Spleen (tissue), 11 donors: ENCODE measurements around the gene TTN. TPM values are rescaled to one million over a fixed set of nuclear protein-coding genes. Genes with fewer than 3 reads are reported as not detected.

Experiments
- DNase-seq: peaks from one replicate; pipeline ENCODE4 v3.0.0-alpha.2; 2020
- H3K27ac ChIP-seq, 8 donors: fragments of 200-600 bp; sonication (generic) in 7 of 8; 1 replicate in 4 of 8; 2 replicates in 4 of 8; pipeline versions ENCODE4 v1.5.0 to v1.8.0; 2016 to 2021; ENCODE audit warnings: inconsistent platforms in 4 of 8, mild to moderate bottlenecking in 4 of 8, moderate library complexity in 1 of 8
- H3K27me3 ChIP-seq, 7 donors: fragments of 200-600 bp; sonication (generic) in 6 of 7; replicated peaks in 1 of 7; 1 replicate in 4 of 7; 2 replicates in 3 of 7; pipeline versions ENCODE4 v1.5.0 to v1.8.0; 2016 to 2021; ENCODE audit warnings: inconsistent platforms in 3 of 7, mild to moderate bottlenecking in 1 of 7
- H3K36me3 ChIP-seq, 6 donors: fragments of 200-600 bp; sonication (generic) in 5 of 6; 1 replicate in 4 of 6; 2 replicates in 2 of 6; pipeline versions ENCODE4 v1.5.0 to v1.8.0; 2016 to 2021; ENCODE audit warnings: inconsistent platforms in 2 of 6
- H3K4me1 ChIP-seq, 6 donors: fragments of 200-600 bp; sonication (generic) in 5 of 6; 1 replicate in 3 of 6; 2 replicates in 3 of 6; pipeline versions ENCODE4 v1.5.0 to v1.8.0; 2016 to 2021; ENCODE audit warnings: inconsistent platforms in 3 of 6
- H3K4me3 ChIP-seq, 8 donors: fragments of 200-600 bp; sonication (generic) in 7 of 8; 1 replicate in 4 of 8; 2 replicates in 4 of 8; pipeline versions ENCODE4 v1.5.0 to v1.8.0; 2016 to 2021; ENCODE audit warnings: inconsistent platforms in 4 of 8, mild to moderate bottlenecking in 4 of 8, moderate library complexity in 2 of 8
- H3K9me3 ChIP-seq, 8 donors: fragments of 200-600 bp; sonication (generic) in 7 of 8; 1 replicate in 4 of 8; 2 replicates in 4 of 8; pipeline versions ENCODE4 v1.5.0 to v1.8.0; 2016 to 2021; ENCODE audit warnings: inconsistent platforms in 4 of 8
- POLR2A ChIP-seq, 3 donors: fragments of 450-650 bp; IDR thresholded peaks; one replicate each; pipeline ENCODE4 v1.5.1; 2017; ENCODE audit warnings: antibody characterized with exemption in 3 of 3, mild to moderate bottlenecking in 1 of 3
- POLR2AphosphoS5 ChIP-seq, 3 donors: sonication (generic); formaldehyde crosslinking; IDR thresholded peaks; one replicate each; pipeline ENCODE4 v1.5.1; 2017; ENCODE audit warnings: antibody characterized with exemption in 3 of 3
- whole genome bisulfite sequencing, 5 donors: extraction: QIAGEN DNeasy Blood & Tissue Kit in 3 of 5; methylation state at CpG; one replicate each; pipeline versions ENCODE4 v1.1.5 to v1.1.7; 2013 to 2018; 5-methylcytosine and 5-hydroxymethylcytosine counted together
- intact Hi-C: fragments of 100-400 bp; cut with DNase I; formaldehyde crosslinking; loops from one replicate; pipeline ENCODE4 v1.15.0; 2023; ENCODE audit warnings: low total_unique reads
- polyA plus RNA-seq, 3 donors: library from polyadenylated mRNA; stranded (reverse); fragments of 200-250 nt; gene quantifications; one replicate each; pipeline ENCODE4 v1.2.1, GENCODE V29; 2013
- total RNA-seq, 7 donors: library from RNA; depleted of rRNA in 3 of 7; stranded (reverse); fragments of >200 nt in 3 of 7; fragmentation: NEBNext Ultra II Directional in 4 of 7; extraction: Animal tissue kit (Norgen Biotek cat#: 25700) in 4 of 7; gene quantifications; one replicate each; pipeline versions ENCODE4 v1.1.0 to v1.2.1, GENCODE V29; 2016 to 2021
- TF ChIP-seq, protein P1 (sequence below), 11 experiments: fragments of 200-600 bp in 7 of 11; fragments of 450-650 bp in 4 of 11; sonication (generic) in 4 of 11; IDR thresholded peaks in 8 of 11; conservative IDR thresholded peaks in 3 of 11; 1 replicate in 7 of 11; 2 replicates in 4 of 11; pipeline versions ENCODE4 v1.4.0 to v1.8.0; 2016 to 2021; ENCODE audit warnings: antibody characterized with exemption in 11 of 11, inconsistent platforms in 4 of 11, mild to moderate bottlenecking in 1 of 11
- donor health status: healthy with polysubstance abuse.
- donor health status: DM: no; HTN: no; CAD: no; lungs with moderate emphysema.
- donor health status: DM: no; HTN: no; CAD: no.
- donor health status: Bipolar disorder and iron deficiency.
- donor health status: healthy.
- donor health status: DM: no; HTN: no; CAD: no.
- donor health status: DM: yes; HTN: yes; CAD: no.

Gene TTN
- total and polyA plus RNA-seq, 10 donors, result 0.23 to 28.5 (median 19.6) TPM

DNA sequence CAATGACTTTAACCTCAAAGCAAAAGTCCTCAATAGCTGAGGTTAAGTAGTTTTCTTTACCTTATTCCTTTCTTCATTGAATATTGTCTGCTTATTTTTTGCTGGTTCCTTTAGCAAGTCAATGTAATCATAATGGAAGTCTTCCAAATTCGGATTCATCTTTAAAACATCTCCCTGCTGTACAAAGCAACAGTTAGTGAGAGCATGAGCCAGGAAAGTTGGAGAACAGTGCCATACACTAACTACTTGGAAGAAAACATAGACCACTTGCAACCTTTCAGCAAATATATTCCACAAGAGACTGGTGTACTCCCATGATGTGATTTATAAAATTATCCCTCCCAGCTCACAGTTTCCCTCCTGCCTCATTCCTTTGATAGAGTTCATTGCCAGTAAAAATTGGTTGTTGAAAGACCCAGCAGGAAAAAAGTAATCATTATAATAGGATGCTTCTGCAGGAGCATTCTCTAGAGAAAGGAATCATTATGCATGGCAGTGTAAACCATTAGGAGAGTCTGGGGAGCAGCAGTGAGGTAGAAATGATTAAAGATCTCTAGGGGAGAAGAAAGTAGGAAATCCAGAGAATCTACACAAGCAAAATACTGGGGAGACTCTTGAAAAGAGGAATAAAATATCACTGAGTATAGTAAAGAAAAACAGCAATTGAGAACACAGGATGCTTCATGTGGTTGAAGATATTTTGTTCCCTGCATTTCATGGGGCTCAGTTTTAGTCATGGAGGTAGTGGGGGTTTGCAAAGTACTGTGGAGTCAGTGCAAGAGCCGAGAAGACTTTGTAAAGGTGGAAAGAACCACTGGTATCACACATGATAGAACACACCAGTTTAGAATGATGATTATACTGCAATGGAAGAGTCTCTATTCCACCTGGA, 38.6 kb upstream of the TTN start:
- intact Hi-C loops, result no loop called here
- Histone ChIP-seq H3K4me1 (no peaks in the 10 kb centered on the region), H3K4me3 (no peak overlapping the region), H3K27ac (no peak overlapping the region), H3K9me3 (no peaks in the 10 kb centered on the region), H3K27me3 (no peaks in the 10 kb centered on the region), H3K36me3 (peaks cover 0 to 18% (median 0%) of the 10 kb centered on the region in 6 donors)
- 73 to 93% (median 79%) methylated on average over 2 of the region's 2 CpGs for WGBS, 5 donors
- TF ChIP-seq, protein P1, sequence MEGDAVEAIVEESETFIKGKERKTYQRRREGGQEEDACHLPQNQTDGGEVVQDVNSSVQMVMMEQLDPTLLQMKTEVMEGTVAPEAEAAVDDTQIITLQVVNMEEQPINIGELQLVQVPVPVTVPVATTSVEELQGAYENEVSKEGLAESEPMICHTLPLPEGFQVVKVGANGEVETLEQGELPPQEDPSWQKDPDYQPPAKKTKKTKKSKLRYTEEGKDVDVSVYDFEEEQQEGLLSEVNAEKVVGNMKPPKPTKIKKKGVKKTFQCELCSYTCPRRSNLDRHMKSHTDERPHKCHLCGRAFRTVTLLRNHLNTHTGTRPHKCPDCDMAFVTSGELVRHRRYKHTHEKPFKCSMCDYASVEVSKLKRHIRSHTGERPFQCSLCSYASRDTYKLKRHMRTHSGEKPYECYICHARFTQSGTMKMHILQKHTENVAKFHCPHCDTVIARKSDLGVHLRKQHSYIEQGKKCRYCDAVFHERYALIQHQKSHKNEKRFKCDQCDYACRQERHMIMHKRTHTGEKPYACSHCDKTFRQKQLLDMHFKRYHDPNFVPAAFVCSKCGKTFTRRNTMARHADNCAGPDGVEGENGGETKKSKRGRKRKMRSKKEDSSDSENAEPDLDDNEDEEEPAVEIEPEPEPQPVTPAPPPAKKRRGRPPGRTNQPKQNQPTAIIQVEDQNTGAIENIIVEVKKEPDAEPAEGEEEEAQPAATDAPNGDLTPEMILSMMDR (IDR thresholded peaks at IDR 0.05 in 8 of 11, conservative IDR thresholded peaks at IDR 0.05 in 3 of 11), result no peak
- no peak for TF ChIP-seq POLR2A (IDR thresholded peaks at IDR 0.05)
- no peak for TF ChIP-seq POLR2AphosphoS5 (IDR thresholded peaks at IDR 0.05)
- DNase-seq, result no peak

DNA sequence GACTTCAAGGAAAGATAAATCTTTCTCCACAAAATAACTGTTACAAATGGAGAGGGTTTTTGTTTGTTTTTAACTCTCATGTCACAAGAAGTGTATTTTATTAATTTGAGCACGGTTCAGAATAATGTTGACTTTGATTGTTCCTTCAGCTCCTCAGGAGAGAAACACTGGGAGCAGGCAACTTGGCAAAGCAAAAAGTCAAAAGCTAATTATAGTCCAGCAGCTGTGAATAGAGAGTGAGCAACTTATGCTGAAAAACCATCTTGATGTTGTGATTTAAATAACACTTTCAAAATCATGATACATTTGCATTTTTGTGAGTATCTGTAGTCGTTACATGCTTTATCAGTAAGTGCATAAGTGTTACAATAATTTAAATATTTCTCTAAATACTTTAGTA, 37.5 kb upstream of the TTN start:
- Histone ChIP-seq H3K27ac (no peak overlapping the region), H3K4me1 (no peaks in the 10 kb centered on the region)

DNA sequence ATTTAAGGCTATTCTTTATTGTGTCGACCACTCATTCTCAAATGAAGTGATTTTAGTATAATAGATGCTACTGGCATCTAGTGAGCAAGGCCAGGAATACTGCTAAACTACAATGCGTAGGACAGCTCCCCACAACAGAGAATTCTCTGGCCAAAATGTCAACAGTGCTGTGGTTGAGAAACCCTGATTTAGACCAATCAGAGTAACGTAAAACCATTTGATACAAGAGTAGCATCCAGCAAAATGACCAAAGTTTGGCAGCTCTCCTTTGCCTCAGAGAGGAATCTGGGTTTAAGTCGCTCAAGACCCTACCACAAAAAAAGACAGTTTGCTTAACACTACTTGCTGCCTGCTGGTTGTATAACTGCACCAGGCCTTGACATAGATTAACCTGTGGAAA, 37.0 kb upstream of the TTN start:
- Histone ChIP-seq H3K9me3 (no peaks in the 10 kb centered on the region), H3K27ac (no peak overlapping the region), H3K27me3 (no peaks in the 10 kb centered on the region), H3K4me3 (no peak overlapping the region), H3K4me1 (no peaks in the 10 kb centered on the region), H3K36me3 (peaks cover 0 to 18% (median 0%) of the 10 kb centered on the region in 6 donors)
- TF ChIP-seq, protein P1 (IDR thresholded peaks at IDR 0.05 in 8 of 11, conservative IDR thresholded peaks at IDR 0.05 in 3 of 11), result no peak
- no peak for TF ChIP-seq POLR2AphosphoS5 (IDR thresholded peaks at IDR 0.05)
- TF ChIP-seq POLR2A (IDR thresholded peaks at IDR 0.05), result no peak
- DNase-seq, result no peak
- intact Hi-C loops, result no loop called here
- WGBS, 5 donors, result 86 to 94% (median 87%) methylated on average over 4 of the region's 4 CpGs

More for the DNA sequence above, 37.5 kb upstream of the TTN start:
- no peaks in the 10 kb centered on the region for H3K27me3 ChIP-seq
- no peak overlapping the region for H3K4me3 ChIP-seq
- WGBS, 5 donors, result 76 to 92% (median 90%) methylated on average over 2 of the region's 2 CpGs
- H3K9me3 ChIP-seq, result no peaks in the 10 kb centered on the region
- H3K36me3 ChIP-seq, result peaks cover 0 to 18% (median 0%) of the 10 kb centered on the region in 6 donors
- TF ChIP-seq POLR2A (IDR thresholded peaks at IDR 0.05), result no peak
- TF ChIP-seq, protein P1 (IDR thresholded peaks at IDR 0.05 in 8 of 11, conservative IDR thresholded peaks at IDR 0.05 in 3 of 11), result no peak
- TF ChIP-seq POLR2AphosphoS5 (IDR thresholded peaks at IDR 0.05), result no peak
- intact Hi-C loops, result no loop called here
- DNase-seq, result no peak

DNA sequence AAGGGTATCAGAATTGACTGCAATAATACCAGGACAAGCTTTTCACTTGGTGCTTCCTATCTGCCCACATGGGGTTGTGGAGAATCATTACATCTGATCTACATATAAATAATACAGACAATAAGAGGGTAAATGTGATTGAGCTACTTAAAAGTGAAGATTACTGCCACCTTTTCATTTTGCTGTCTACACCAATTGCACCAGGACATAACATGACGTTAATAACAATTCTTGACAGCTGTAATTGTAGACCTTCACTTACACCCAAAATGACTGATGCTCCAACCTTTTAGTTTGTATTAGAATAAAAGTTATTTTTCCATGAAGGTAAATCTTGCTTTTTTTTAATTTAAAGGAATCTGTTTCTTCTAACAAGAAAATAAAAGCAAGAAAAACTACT, 36.5 kb upstream of the TTN start:
- Histone ChIP-seq H3K4me3 (no peak overlapping the region), H3K36me3 (peaks cover 0 to 18% (median 0%) of the 10 kb centered on the region in 6 donors), H3K4me1 (no peaks in the 10 kb centered on the region), H3K27me3 (no peaks in the 10 kb centered on the region), H3K9me3 (no peaks in the 10 kb centered on the region), H3K27ac (no peak overlapping the region)
- intact Hi-C loops, result no loop called here
- WGBS, 5 donors, result 88 to 100% (median 96%) methylated on average over 1 of the region's 1 CpG
- no peak for DNase-seq
- TF ChIP-seq, protein P1 (IDR thresholded peaks at IDR 0.05 in 8 of 11, conservative IDR thresholded peaks at IDR 0.05 in 3 of 11), result no peak
- TF ChIP-seq POLR2AphosphoS5 (IDR thresholded peaks at IDR 0.05) (no peak), POLR2A (IDR thresholded peaks at IDR 0.05) (no peak)
